KBM-7 (cell line): Measurements from ENCODE around the gene ADAMTS2.

ENCODE experiments used
- DNase-seq: peaks from one replicate; pipeline ENCODE4 v3.0.0-alpha.2; 2015
- in situ Hi-C: fragments of 300-500 bp; cut with MboI; formaldehyde crosslinking; loops from 2 replicates; pipeline ENCODE4 v1.14.3; 2020; ENCODE audit warnings: low sequenced_read_pairs, low pct_unique_long_range_greater_than_20kb, mixed read lengths

The ADAMTS2 gene

GRCh38 chr5:179215576-179215975, 129.7 kb downstream of the ADAMTS2 start:
- in situ Hi-C loops = no loop called here
- no peak for DNase-seq

- in situ Hi-C loops = no loop called here
- DNase-seq = no peak
These were observed 130.6 kb downstream of the ADAMTS2 start for GRCh38 chr5:179214678-179215077.

- in situ Hi-C loops = no loop called here
- DNase-seq = peak; percentile 48
These were observed 132.4 kb downstream of the ADAMTS2 start for GRCh38 chr5:179212870-179213269.

GRCh38 chr5:179211631-179212030, 133.6 kb downstream of the ADAMTS2 start:
- in situ Hi-C loops = no loop called here

GRCh38 chr5:179211068-179211467, 134.2 kb downstream of the ADAMTS2 start:
- DNase-seq = no peak
- in situ Hi-C loops = no loop called here

More at GRCh38 chr5:179211631-179212030, 133.6 kb downstream of the ADAMTS2 start:
- DNase-seq = no peak

DNA sequence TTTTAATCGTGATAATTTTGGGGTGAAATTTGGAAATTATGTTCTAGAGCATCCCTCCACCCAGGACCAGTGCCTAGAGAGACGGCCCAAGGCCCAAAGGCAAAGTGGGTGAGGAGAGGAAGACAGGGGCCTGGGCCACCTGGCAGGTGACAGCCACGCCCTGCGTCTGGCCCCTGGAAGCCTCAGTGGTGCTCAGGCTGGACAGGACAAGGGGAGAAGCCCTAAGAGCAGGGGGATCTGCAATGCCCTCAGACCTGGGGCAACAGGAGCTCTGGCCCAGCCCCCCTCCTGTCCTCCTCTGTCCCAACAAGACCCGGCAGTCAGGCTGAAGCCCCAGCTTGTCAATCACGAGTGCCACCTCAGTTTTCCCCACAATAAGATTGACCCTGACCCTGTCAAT, 134.8 kb downstream of the ADAMTS2 start:
- DNase-seq = no peak
- in situ Hi-C loops = no loop called here

DNA sequence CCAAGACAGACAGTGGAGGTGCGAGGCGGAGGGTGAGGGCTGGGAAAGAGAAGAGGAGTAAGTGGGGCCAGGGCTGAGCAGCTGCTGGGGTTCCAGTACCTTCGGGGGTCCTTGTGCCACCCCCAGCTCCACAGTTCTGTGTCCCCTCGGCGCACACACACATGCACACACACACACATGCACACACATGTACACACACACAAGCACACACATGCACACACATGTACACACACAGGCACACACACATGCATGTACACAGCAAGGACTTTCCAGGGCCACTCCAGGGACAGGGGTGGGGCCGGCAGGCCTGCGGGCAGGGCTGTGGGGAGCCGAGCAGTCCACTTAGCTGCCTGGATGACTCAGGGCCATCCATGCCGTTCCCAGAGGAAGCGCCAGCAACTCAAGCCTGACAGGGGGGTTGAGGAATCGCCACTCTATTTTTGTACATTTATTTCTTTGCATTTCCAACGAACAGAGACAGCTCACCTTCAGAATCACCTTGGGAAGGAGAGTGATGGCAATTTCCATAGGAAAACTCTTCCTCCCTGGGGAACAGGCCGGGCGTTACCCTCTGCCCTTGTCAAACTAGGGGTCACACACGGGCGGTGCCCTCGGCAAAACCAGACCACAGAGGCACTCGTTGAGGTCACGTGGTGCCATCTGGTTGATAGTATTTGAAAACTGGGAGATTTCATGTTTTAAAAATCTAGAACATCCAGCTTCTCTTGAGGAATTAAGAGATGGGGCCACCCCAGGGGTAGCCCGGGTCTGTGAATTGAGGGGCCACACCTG, 135.7 kb downstream of the ADAMTS2 start:
- no peak for DNase-seq
- in situ Hi-C loops = no loop called here

- in situ Hi-C loops = no loop called here
- DNase-seq = no peak
These were observed 136.4 kb downstream of the ADAMTS2 start for GRCh38 chr5:179208706-179209358.

- no peak for DNase-seq
- in situ Hi-C loops = no loop called here
These were observed 137.1 kb downstream of the ADAMTS2 start for GRCh38 chr5:179207920-179208705.

GRCh38 chr5:179207470-179207869, 137.8 kb downstream of the ADAMTS2 start:
- in situ Hi-C loops = no loop called here
- DNase-seq = no peak

- in situ Hi-C loops = no loop called here
- DNase-seq = no peak
These were observed 138.9 kb downstream of the ADAMTS2 start for GRCh38 chr5:179206366-179206765.

DNA sequence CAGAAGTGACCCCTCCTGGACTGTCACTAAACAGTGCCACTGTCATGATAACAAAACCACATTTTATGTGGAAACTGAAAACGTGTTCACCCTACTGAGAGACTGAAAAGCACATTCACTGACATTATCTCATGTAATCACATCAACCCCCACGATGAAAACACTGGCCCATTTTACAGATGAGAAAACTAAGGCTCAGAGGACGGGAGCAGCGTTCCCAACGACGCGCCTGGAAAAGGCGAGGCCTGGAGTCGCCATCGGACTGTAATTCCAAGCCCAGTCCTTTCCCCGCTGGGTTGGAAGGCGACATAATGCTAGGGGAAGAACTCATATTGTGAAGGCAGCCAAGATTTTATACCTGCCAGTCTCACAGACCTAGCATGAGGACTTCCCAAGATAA, 140.0 kb downstream of the ADAMTS2 start:
- in situ Hi-C loops = no loop called here

DNA sequence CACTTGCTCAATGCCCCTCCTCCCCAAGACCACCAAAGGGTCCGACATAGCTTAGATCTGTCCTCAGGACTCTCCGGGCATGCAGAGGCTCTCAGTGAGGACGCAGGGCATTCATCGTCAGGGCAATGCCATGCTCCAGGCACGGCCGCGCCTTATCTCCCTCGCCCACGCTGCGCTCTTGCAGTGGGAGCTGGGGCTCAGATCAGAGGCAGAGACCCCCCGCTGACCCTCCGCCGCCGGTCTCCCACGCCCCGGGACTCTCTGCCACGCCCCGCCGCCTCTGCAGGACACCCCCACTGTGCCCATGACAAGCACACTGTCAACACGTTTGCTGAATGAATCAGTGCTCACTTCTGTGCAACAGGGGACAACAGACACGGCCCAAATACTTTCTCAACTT, 140.7 kb downstream of the ADAMTS2 start:
- in situ Hi-C loops = no loop called here
- no peak for DNase-seq

More for the DNA sequence above, 140.0 kb downstream of the ADAMTS2 start:
- no peak for DNase-seq

DNA sequence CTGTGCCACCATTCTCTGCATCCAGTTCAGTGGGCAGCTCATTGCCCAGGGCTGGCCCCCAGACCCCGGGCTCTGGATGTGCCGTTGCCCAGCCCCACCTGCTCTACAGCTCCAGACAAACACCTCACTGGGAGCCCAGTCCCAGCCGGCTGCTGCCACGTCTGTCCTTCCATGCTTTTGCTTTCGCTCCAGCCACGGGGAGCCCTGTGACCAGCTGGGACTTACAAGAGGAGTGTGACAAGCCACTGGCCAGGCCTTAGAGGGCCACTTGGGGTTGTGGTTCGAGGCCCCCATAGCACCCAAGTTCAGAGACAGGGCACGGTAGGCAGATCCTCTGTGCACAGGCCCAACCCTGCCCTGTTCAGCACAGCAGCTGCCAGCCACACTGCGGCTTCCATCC, 142.0 kb downstream of the ADAMTS2 start:
- no peak for DNase-seq
- in situ Hi-C loops = no loop called here

DNA sequence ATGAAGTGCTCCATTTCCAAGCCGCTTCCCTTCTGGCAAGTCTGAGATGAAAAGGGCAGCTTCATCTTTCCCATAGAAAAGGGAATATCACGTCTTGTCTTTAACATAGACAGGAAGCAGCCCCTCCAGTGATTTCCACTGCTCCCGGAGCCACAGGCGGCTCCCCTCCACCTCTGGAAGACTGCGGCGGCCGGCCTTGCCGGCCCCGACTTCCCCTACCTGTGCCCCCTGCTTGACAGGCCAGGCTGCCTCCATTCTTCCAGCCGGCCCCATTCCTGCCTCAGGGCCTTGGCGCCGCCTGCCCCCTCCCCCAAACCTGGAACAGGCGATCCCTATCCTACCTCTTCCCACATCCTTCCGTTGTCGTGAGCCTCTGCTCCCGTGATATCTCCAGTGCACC, 143.3 kb downstream of the ADAMTS2 start:
- in situ Hi-C loops = no loop called here
- no peak for DNase-seq

DNA sequence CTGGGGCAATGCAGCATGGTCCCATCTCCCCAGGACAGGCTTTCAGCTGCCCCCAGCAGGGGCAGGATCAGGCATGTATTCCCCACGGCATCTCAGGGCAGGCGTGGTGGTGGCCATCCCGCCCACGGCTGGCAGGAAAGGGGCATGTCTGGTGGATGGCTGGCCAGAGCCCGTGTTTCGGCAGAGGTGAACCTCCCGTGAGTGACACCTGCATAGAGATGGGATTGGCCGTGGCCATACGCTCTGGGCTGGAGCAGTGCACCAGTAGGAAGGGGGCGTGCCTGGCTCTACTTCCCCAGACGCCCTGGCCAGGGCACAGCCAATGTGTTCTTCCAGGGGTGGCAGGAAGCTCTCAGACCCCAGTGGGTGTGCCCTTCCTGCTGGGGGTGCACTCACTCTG, 146.0 kb downstream of the ADAMTS2 start:
- DNase-seq = no peak
- in situ Hi-C loops = no loop called here

GRCh38 chr5:179198825-179199224, 146.4 kb downstream of the ADAMTS2 start:
- DNase-seq = no peak
- in situ Hi-C loops = no loop called here

- in situ Hi-C loops = no loop called here
These were observed 148.7 kb downstream of the ADAMTS2 start for GRCh38 chr5:179196405-179197079.

DNA sequence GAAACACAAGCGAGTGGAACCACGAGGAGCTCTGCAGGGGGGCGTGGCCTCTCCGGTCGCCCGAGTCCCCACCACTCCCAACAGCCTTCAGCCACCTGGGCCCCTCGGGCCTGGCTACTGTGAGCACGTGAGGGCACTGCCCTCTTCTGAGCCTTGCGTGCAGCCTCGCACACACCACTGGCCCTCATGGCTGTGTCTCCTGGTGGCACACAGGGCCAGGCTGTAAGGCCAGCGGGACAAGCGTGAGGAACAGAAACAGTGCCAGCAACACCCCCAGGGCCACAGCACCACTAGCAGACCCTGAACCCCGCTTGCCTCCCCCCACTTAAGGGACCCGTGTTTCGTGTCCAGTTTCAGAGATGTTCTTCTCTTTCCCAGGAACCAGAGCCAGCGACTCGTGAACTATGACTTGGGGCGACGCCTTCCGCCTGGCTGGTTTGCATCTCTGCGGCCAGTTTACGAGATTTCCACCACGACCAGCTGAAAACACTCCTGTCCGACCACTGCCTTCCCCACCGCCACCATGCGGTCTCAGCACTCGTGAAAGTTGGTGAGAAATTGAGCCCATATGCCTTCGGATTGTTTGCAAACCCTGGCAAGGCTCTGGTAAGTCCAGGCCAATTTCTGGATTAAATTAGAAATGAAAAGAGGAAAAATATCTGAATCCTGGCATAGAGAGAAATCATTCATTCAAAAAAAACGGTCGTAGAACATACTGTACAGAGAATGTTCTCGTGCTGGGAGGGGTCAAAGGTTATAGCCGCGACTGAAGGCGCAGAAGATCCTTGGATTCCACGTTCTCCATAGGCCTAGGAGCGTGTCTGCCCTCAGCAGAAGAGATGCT, 149.5 kb downstream of the ADAMTS2 start:
- no peak for DNase-seq
- in situ Hi-C loops = no loop called here

More at GRCh38 chr5:179196405-179197079, 148.7 kb downstream of the ADAMTS2 start:
- DNase-seq = no peak
